HepG2 (cell line): ENCODE data around the gene NME2. TPM values are rescaled to one million over a fixed set of nuclear protein-coding genes. Genes with fewer than 3 reads are reported as not detected.

ENCODE experiments used
- AHDC1 ChIP-seq: sonication (generic); formaldehyde crosslinking; IDR thresholded peaks from 2 replicates; pipeline ENCODE4 v1.5.1; 2020; ENCODE audit warnings: mild to moderate bottlenecking, missing genetic modification reagents, borderline replicate concordance
- ATF7 ChIP-seq, 2 experiments: fragments of 450-650 bp in 1 of 2; sonication (generic) in 1 of 2; formaldehyde crosslinking in 1 of 2; IDR thresholded peaks; 2 replicates each; pipeline versions ENCODE4 v1.4.0 to v1.6.1; 2016 to 2020; ENCODE audit warnings: antibody characterized with exemption in 1 of 2, mild to moderate bottlenecking in 1 of 2, missing genetic modification reagents in 1 of 2
- CCDC6 ChIP-seq: sonication (generic); formaldehyde crosslinking; IDR thresholded peaks from 2 replicates; pipeline ENCODE4 v1.8.1; 2022; ENCODE audit warnings: mild to moderate bottlenecking, missing genetic modification reagents, moderate library complexity
- HES4 ChIP-seq: sonication (generic); formaldehyde crosslinking; IDR thresholded peaks from 2 replicates; pipeline ENCODE4 v1.9.0; 2021; ENCODE audit warnings: mild to moderate bottlenecking, missing genetic modification reagents, borderline replicate concordance
- HOXA5 ChIP-seq: sonication (generic); formaldehyde crosslinking; IDR thresholded peaks from 2 replicates; pipeline ENCODE4 v1.4.0; 2020; ENCODE audit warnings: missing genetic modification reagents
- HOXA7 ChIP-seq: sonication (generic); formaldehyde crosslinking; IDR thresholded peaks from 2 replicates; pipeline ENCODE4 v1.8.1; 2022; ENCODE audit warnings: mild to moderate bottlenecking, missing genetic modification reagents, moderate library complexity
- NFE2 ChIP-seq: sonication (generic); formaldehyde crosslinking; IDR thresholded peaks from 2 replicates; pipeline ENCODE4 v1.4.0; 2020; ENCODE audit warnings: missing genetic modification reagents
- NRL ChIP-seq: sonication (generic); formaldehyde crosslinking; IDR thresholded peaks from 2 replicates; pipeline ENCODE4 v1.5.0; 2020; ENCODE audit warnings: missing genetic modification reagents, mild to moderate bottlenecking, moderate library complexity, borderline replicate concordance
- ONECUT2 ChIP-seq: sonication (generic); formaldehyde crosslinking; IDR thresholded peaks from 2 replicates; pipeline ENCODE4 v1.4.0; 2020; ENCODE audit warnings: missing genetic modification reagents
- RELA ChIP-seq: sonication (generic); formaldehyde crosslinking; IDR thresholded peaks from 2 replicates; pipeline ENCODE4 v1.4.0; 2020; ENCODE audit warnings: missing genetic modification reagents
- SUZ12 ChIP-seq: fragments of 150-350 bp; IDR thresholded peaks from 2 replicates; pipeline ENCODE4 v1.6.1; 2014; ENCODE audit warnings: low read depth, low read length
- TEAD3 ChIP-seq: optimal IDR thresholded peaks from 2 replicates; pipeline ENCODE3; 2016; ENCODE audit warnings: borderline replicate concordance
- TRIM24 ChIP-seq: sonication (generic); formaldehyde crosslinking; IDR thresholded peaks from 2 replicates; pipeline ENCODE4 v1.8.0; 2022; ENCODE audit warnings: mild to moderate bottlenecking, missing genetic modification reagents
- ZBTB38 ChIP-seq: sonication (generic); formaldehyde crosslinking; IDR thresholded peaks from 2 replicates; pipeline ENCODE4 v1.5.1; 2020; ENCODE audit warnings: mild to moderate bottlenecking, missing genetic modification reagents
- ZC3H4 ChIP-seq: sonication (generic); formaldehyde crosslinking; IDR thresholded peaks from 2 replicates; pipeline ENCODE4 v1.4.0; 2020; ENCODE audit warnings: missing genetic modification reagents, borderline replicate concordance
- ZFP41 ChIP-seq: sonication (generic); formaldehyde crosslinking; IDR thresholded peaks from 2 replicates; pipeline ENCODE4 v1.4.0; 2020; ENCODE audit warnings: mild to moderate bottlenecking, missing genetic modification reagents, borderline replicate concordance
- ZHX1 ChIP-seq: sonication (generic); formaldehyde crosslinking; IDR thresholded peaks from 2 replicates; pipeline ENCODE4 v1.8.1; 2022; ENCODE audit warnings: low read depth, mild to moderate bottlenecking, missing genetic modification reagents
- ZNF3 ChIP-seq: IDR thresholded peaks from 2 replicates; pipeline ENCODE4 v1.7.0; 2017; ENCODE audit warnings: inconsistent platforms
- ZNF44 ChIP-seq: sonication (generic); formaldehyde crosslinking; IDR thresholded peaks from 2 replicates; pipeline ENCODE4 v1.5.1; 2020; ENCODE audit warnings: mild to moderate bottlenecking, missing genetic modification reagents
- ZNF543 ChIP-seq: sonication (generic); formaldehyde crosslinking; IDR thresholded peaks from 2 replicates; pipeline ENCODE4 v1.4.0; 2020; ENCODE audit warnings: mild to moderate bottlenecking, missing genetic modification reagents
- ZNF550 ChIP-seq: sonication (generic); formaldehyde crosslinking; IDR thresholded peaks from 2 replicates; pipeline ENCODE4 v1.4.0; 2020; ENCODE audit warnings: mild to moderate bottlenecking, missing genetic modification reagents, borderline replicate concordance
- ZNF652 ChIP-seq: IDR thresholded peaks from 2 replicates; pipeline ENCODE4 v1.6.1; 2016; ENCODE audit warnings: low read depth, borderline replicate concordance
- ZNF777 ChIP-seq: sonication (generic); formaldehyde crosslinking; IDR thresholded peaks from 2 replicates; pipeline ENCODE4 v1.4.0; 2020; ENCODE audit warnings: missing genetic modification reagents
- ZNF792 ChIP-seq: IDR thresholded peaks from 2 replicates; pipeline ENCODE4 v1.6.1; 2016
- ZSCAN20 ChIP-seq: sonication (generic); formaldehyde crosslinking; IDR thresholded peaks from 2 replicates; pipeline ENCODE4 v1.4.0; 2020; ENCODE audit warnings: missing genetic modification reagents, mild to moderate bottlenecking, borderline replicate concordance
- polyA plus RNA-seq, 8 experiments: library from polyadenylated mRNA; depleted of rRNA in 3 of 8; stranded (reverse) in 7 of 8; unstranded in 1 of 8; fragments of >200 nt; fragmentation: Illumina TruSeq in 4 of 8; extraction: Trizol in 4 of 8; gene quantifications; 2 replicates each; pipeline versions ENCODE4 v1.2.1 to v1.2.3, GENCODE V29; 2011 to 2016; ENCODE audit warnings: low read depth in 4 of 8, missing spikeins in 1 of 8, mixed read lengths in 1 of 8; ENCODE audit not compliant: insufficient read depth in 1 of 8
- total RNA-seq, 5 experiments: library from RNA; depleted of rRNA; stranded (reverse); fragments of >200 nt; fragmentation: Illumina TruSeq; extraction: Trizol; gene quantifications; 2 replicates each; pipeline ENCODE4 v1.2.3, GENCODE V29; 2016; ENCODE audit warnings: low read depth in 1 of 5

NME2 gene
- total and polyA plus RNA-seq, 2 of the 13 experiments (the other 11 are each of a cell fraction or from before 2014, with no cell fraction given) = 790 to 1,213 TPM

- TF ChIP-seq ZNF44 (CRISPR knock-in tag) = no peak
- TF ChIP-seq ZHX1 = peak; percentile 71; the same call in 1 of the 2 replicates
- no peak for TF ChIP-seq ZC3H4
- no peak for TF ChIP-seq ZNF777 (CRISPR knock-in tag)
- TF ChIP-seq NFE2 (CRISPR knock-in tag) = no peak
- TF ChIP-seq NRL (CRISPR knock-in tag) = peak; percentile 82
- TF ChIP-seq ZNF652 (CRISPR knock-in tag) = no peak
- TF ChIP-seq HOXA5 (CRISPR knock-in tag) = no peak
- no peak for TF ChIP-seq HES4 (CRISPR knock-in tag)
- TF ChIP-seq ZBTB38 (CRISPR knock-in tag) = peak; percentile 12; the same call in 1 of the 2 replicates
- no peak; the same call in 1 of the 2 replicates for TF ChIP-seq ZNF792 (CRISPR knock-in tag)
- no peak for TF ChIP-seq ZNF3 (CRISPR knock-in tag)
- TF ChIP-seq RELA (CRISPR knock-in tag) = no peak
- TF ChIP-seq ZNF543 (CRISPR knock-in tag) = no peak
- TF ChIP-seq AHDC1 = no peak
- TF ChIP-seq SUZ12 = no peak
- peak; percentile 11 for TF ChIP-seq TEAD3 (CRISPR knock-in tag)
- TF ChIP-seq ZNF550 (CRISPR knock-in tag) = no peak
- no peak for TF ChIP-seq TRIM24 (CRISPR knock-in tag)
- no peak for TF ChIP-seq HOXA7 (CRISPR knock-in tag)
- TF ChIP-seq ZFP41 (CRISPR knock-in tag) = no peak
- TF ChIP-seq ZSCAN20 (CRISPR knock-in tag) = no peak
- TF ChIP-seq CCDC6 = 0 out of 2 replicates have a peak, but pooled peaks have one; percentile 1
- TF ChIP-seq ONECUT2 (CRISPR knock-in tag) = 0 out of 2 replicates have a peak, but pooled peaks have one; percentile 33
- TF ChIP-seq ATF7 (IDR thresholded peaks at IDR 0.05) = no peak
- TF ChIP-seq ATF7 (CRISPR knock-in tag; IDR thresholded peaks at IDR 0.05) = 0 out of 2 replicates have a peak, but pooled peaks have one; percentile 18
Measured at GRCh38 chr17:51165680-51166197, 472 bp upstream of the NME2 start (continued).
